GM20000 (cell line): ENCODE data around the gene GJA8.
"Not testable (repeated sequence)": the region's sequence is repeated elsewhere in the genome, so short reads cannot be mapped to it uniquely, and the experiment has no call there.

ENCODE experiments used
- DNase-seq: peaks from one replicate; pipeline ENCODE4 v3.0.0; 2012; ENCODE audit warnings: low spot score
- CTCF ChIP-seq: IDR thresholded peaks from 2 replicates; pipeline ENCODE4 v1.5.1; 2012; ENCODE audit warnings: mild to moderate bottlenecking, control low read depth; ENCODE audit errors: extremely low read depth, missing control alignments

The GJA8 gene

GRCh38 chr1:147907786-147908509 lies 5.4 kb downstream of the GJA8 start:
- TF ChIP-seq CTCF: no peak
- DNase-seq: no peak

DNA sequence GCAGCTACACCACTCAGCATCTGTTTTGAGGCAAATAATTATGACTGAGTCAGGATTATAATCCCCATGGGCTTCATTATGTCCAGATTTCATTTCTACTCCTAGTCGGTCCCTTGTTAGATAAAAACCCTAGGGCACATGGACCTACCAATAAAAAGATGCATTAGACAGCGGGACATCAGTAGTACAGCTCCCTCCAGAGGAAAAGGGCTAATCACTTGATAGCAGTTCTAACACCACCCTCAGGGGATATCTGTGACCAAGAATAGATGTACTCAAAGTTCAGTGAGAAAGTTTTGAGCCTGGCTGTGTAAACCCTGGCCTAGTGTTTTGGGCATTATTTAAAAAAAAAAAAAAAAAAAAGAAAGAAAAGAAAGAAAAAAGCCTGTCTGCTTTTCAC lies 10.0 kb downstream of the GJA8 start:
- DNase-seq: no peak
- TF ChIP-seq CTCF: no peak

DNA sequence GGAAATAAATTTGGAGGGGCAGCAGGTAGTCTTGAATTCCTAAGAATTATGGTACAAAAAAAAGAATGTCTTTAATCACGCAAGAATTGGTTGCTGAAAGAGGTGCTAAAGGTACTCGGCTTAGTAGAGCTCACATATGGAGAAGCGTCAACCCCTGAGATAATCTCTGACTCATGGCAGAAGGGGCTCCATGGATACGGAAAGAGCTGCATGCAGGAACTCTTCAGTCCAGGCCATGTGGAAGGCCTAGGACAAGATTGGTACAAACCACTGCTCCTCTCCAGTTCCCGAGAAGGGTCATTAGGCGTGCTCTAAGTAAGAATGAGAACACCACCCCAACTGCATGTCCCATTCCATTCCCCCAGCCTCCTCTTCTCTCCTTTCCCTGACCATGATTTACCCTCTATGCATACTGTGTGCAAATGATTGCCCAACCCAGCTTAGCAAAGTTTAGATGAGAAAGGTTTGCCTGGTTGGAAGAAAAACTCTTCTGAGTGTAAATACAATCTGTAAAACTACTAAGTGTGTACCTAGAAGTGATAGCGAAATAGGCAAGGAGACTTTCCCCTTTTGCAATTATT lies 10.9 kb downstream of the GJA8 start:
- no peak for DNase-seq
- TF ChIP-seq CTCF: no peak

DNA sequence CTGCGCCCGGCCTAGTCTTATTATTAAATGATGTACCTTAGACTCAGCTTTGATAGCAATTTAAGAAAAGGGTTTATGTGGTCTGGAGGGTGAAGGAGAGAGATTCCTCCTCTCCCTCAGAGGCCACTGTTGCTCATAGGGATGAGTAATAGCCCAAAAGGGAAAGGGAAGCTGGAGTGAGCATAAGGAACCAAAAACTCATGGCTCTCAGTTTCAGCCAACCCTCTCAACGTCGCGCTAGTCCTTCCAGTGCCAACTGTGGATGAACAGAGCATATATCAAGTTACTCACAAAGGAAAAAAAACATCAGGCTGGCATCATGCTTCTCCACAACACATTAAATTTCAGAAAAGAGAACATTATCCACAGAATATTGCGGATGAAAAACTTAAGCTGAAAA lies 17.3 kb downstream of the GJA8 start:
- TF ChIP-seq CTCF: no peak
- DNase-seq: no peak

DNA sequence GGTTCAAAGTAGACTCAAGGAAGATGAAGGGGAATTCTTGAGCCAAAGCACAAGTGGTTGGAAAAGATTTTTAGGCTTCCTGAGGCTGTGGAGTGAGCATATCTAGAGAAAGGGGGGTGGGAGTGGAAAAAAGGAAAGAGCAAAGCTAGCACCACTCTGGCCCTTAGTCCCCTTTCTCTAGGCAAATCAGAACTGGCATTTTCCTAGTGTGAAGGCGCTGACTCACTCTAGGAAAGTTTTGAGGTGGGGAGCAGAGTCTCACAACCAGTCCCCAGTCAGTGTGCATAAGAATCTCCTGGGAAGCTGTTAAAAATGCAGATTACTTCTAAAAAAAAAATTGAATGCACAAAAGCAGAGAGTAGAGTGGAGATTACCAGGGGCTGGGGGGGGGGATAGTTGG lies 22.2 kb downstream of the GJA8 start:
- no peak for TF ChIP-seq CTCF
- DNase-seq: no peak

DNA sequence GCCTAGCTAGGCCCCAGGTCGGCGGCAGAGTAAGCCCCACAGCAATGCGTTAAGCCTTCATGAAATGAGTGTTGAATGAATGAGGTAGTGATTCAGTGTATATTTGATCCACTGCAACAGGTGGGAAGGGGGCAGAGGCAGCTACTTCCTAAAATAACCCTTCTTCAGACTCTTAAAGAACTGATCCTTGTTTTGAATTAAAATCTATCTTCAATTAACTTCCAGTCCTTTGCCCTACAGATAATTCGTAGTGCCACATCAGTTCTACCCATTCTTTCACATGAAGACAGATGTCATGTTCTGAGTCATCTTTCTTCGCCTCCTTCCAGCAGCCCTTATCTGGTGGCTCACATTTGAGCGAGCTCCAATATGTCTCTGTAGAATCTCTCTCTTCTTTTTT lies 24.6 kb downstream of the GJA8 start:
- DNase-seq: not testable (repeated sequence)

DNA sequence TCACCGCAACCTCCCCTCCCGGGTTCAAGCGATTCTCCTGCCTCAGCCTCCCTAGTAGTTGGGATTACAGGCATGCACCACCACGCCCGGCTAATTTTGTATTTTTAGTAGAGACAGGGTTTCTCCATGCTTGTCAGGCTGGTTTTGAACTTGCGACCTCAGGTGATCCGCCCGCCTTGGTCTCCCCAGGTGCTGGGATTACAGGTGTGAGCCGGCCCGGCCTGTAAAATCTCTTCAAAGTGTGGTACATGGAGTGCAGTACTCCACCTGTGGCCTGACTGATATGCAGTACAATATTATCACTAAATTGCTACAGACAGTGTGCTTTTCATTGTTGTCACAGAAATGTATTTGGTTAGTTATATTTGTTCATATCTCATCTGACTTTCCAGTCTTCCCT lies 25.1 kb downstream of the GJA8 start:
- not testable (repeated sequence) for DNase-seq

- peak; percentile 86 for DNase-seq
Observed at GRCh38 chr1:147928236-147929132, 25.9 kb downstream of the GJA8 start, which contains the start of gene GPR89B. GPR89B (plus strand) TSS chr1:147928420; CDS start chr1:147928537, 117 bp downstream.

- not testable (repeated sequence) for DNase-seq
Observed at GRCh38 chr1:147931137-147931536, 28.5 kb downstream of the GJA8 start.

GRCh38 chr1:147935296-147935695 lies 32.7 kb downstream of the GJA8 start:
- DNase-seq: not testable (repeated sequence)

DNA sequence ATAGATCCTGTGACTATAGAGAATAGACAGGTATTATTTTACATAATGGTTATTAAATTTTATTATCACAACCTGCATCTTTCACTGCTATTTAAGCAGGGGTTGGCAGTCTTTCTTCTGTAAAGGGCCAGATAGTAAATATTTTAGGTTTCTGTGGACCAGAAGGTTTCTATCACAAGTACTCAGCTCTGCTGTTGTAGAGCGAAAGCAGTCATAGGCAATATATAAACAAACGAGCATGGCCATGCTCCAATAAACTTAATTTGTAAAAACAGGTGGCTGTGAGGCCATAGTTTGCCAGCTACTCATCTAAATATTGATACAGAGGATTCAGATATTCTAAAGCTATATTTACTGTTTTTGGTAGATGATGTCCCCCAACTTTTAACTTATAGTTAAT lies 37.9 kb downstream of the GJA8 start:
- not testable (repeated sequence) for DNase-seq

DNA sequence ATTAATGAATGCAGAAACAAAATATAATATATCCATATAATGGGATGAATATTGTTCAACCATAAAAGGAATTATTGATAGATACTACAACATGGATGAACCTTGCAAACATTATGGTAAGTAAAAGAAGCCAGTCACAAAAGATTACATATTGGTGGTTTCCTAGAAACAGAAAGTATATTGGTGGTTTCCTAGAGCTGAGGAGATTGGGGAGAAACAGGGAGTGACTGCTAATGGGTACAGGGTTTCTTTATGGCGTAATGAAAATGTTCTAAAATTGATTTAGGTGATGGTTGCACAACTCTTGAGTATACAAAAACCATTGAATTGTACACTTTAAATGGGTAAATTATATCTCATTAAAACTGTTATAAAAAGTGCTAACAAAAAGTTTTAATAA lies 40.0 kb downstream of the GJA8 start:
- DNase-seq: not testable (repeated sequence)

- DNase-seq: not testable (repeated sequence)
Observed at GRCh38 chr1:147949517-147949916, 46.9 kb downstream of the GJA8 start.
